Stomach (tissue), 9 donors: Measurements from ENCODE around the gene CIT. TPM values are rescaled to one million over a fixed set of nuclear protein-coding genes. Genes with fewer than 3 reads are reported as not detected.

Experiments
- DNase-seq, 2 donors: peaks; one replicate each; pipeline versions ENCODE4 v3.0.0 to v3.0.0-alpha.2; 2013 to 2019
- H3K27ac ChIP-seq, 5 donors: fragments of 200-600 bp in 4 of 5; sonication (generic) in 4 of 5; one replicate each; pipeline ENCODE4 v1.5.1; 2013 to 2019; ENCODE audit warnings: mild to moderate bottlenecking in 1 of 5, moderate library complexity in 1 of 5
- H3K27me3 ChIP-seq, 3 donors: fragments of 200-600 bp; sonication (generic); one replicate each; pipeline ENCODE4 v1.5.1; 2017 to 2019; ENCODE audit warnings: mixed run types in 1 of 3
- H3K36me3 ChIP-seq, 4 donors: fragments of 200-600 bp; sonication (generic); 1 replicate in 3 of 4; 2 replicates in 1 of 4; pipeline ENCODE4 v1.5.1; 2016 to 2019
- H3K4me1 ChIP-seq, 4 donors: fragments of 200-600 bp; sonication (generic); one replicate each; pipeline ENCODE4 v1.5.1; 2016 to 2019
- H3K4me3 ChIP-seq, 4 donors: fragments of 200-600 bp; sonication (generic) in 3 of 4; one replicate each; pipeline ENCODE4 v1.5.1; 2016 to 2019; ENCODE audit warnings: mild to moderate bottlenecking in 1 of 4
- H3K9me3 ChIP-seq, 4 donors: fragments of 200-600 bp; sonication (generic); one replicate each; pipeline ENCODE4 v1.5.1; 2016 to 2019
- CTCF ChIP-seq, 7 experiments: fragments of 450-650 bp in 4 of 7; fragments of 200-600 bp in 3 of 7; sonication (generic) in 3 of 7; IDR thresholded peaks; one replicate each; pipeline ENCODE4 v1.5.1; 2016 to 2019; ENCODE audit warnings: antibody characterized with exemption in 7 of 7, control low read depth in 2 of 7, mild to moderate bottlenecking in 1 of 7
- EP300 ChIP-seq: sonication (generic); formaldehyde crosslinking; IDR thresholded peaks from one replicate; pipeline ENCODE4 v1.6.1; 2017; ENCODE audit warnings: antibody characterized with exemption
- POLR2A ChIP-seq, 4 donors: fragments of 450-650 bp; IDR thresholded peaks; one replicate each; pipeline ENCODE4 v1.6.1; 2016; ENCODE audit warnings: antibody characterized with exemption in 4 of 4, control low read depth in 2 of 4, mild to moderate bottlenecking in 1 of 4, moderate library complexity in 1 of 4
- POLR2AphosphoS5 ChIP-seq, 3 donors: sonication (generic); formaldehyde crosslinking; IDR thresholded peaks; one replicate each; pipeline ENCODE4 v1.6.1; 2016; ENCODE audit warnings: antibody characterized with exemption in 3 of 3
- WGBS, 5 donors: extraction: QIAGEN DNeasy Blood & Tissue Kit in 3 of 5; methylation state at CpG; one replicate each; pipeline versions ENCODE4 v1.1.5 to v1.1.7; 2013 to 2018; 5-methylcytosine and 5-hydroxymethylcytosine counted together
- intact Hi-C: fragments of 100-400 bp; cut with DNase I; formaldehyde crosslinking; loops from one replicate; pipeline ENCODE4 v1.15.1; 2023; ENCODE audit warnings: low total_unique reads
- polyA plus RNA-seq, 3 donors: library from polyadenylated mRNA; stranded (reverse); fragments of 200-250 nt; gene quantifications; one replicate each; pipeline ENCODE4 v1.2.3, GENCODE V29; 2013
- total RNA-seq, 5 donors: library from RNA; depleted of rRNA; stranded (reverse); fragments of >200 nt; gene quantifications; one replicate each; pipeline versions ENCODE4 v1.1.0 to v1.2.3, GENCODE V29; 2014 to 2016
- donor health status: healthy with polysubstance abuse.
- donor health status: Bipolar disorder and iron deficiency.
- donor health status: healthy.

CIT gene
- total and polyA plus RNA-seq, 8 donors = 2.8 to 164 (median 21.0) TPM

- Histone ChIP-seq H3K9me3 (no peaks in the 10 kb centered on the region), H3K4me3 (no peak overlapping the region), H3K36me3 (no peaks in the 10 kb centered on the region), H3K4me1 (no peaks in the 10 kb centered on the region), H3K27me3 (no peaks in the 10 kb centered on the region), H3K27ac (no peak overlapping the region)
- WGBS, 5 donors = 85 to 92% (median 90%) methylated on average over 4 of the region's 4 CpGs
- no peak for TF ChIP-seq EP300
- no peak for TF ChIP-seq CTCF (IDR thresholded peaks at IDR 0.05)
- no peak for TF ChIP-seq POLR2AphosphoS5 (IDR thresholded peaks at IDR 0.05)
- no peak for TF ChIP-seq POLR2A (IDR thresholded peaks at IDR 0.05)
- intact Hi-C loops = no loop called here
- DNase-seq = no peak
These were observed 6.1 kb upstream of the CIT start for GRCh38 chr12:119883237-119883636.

GRCh38 chr12:119877639-119877948, 474 bp upstream of the CIT start:
- DNase-seq = no peak
- Histone ChIP-seq H3K4me1 (peaks cover 0 to 18% (median 12%) of the 10 kb centered on the region in 4 donors), H3K27ac (peak overlapping the region in 1 of 5 donors; percentile 59), H3K9me3 (no peaks in the 10 kb centered on the region), H3K4me3 (peak overlapping the region; percentile 68 to 87 (median 80)), H3K36me3 (no peaks in the 10 kb centered on the region), H3K27me3 (no peaks in the 10 kb centered on the region)
- TF ChIP-seq POLR2AphosphoS5 (IDR thresholded peaks at IDR 0.05) (no peak), POLR2A (IDR thresholded peaks at IDR 0.05) (no peak), EP300 (no peak), CTCF (IDR thresholded peaks at IDR 0.05) (no peak)
- 20 to 35% (median 33%) methylated on average over 4 of the region's 4 CpGs for WGBS, 5 donors
- intact Hi-C loops = no loop called here

GRCh38 chr12:119870457-119870856, 6.7 kb downstream of the CIT start:
- H3K36me3 ChIP-seq = peaks cover 0 to 11% (median 0%) of the 10 kb centered on the region in 4 donors
- no peaks in the 10 kb centered on the region for H3K27me3 ChIP-seq
- H3K4me1 ChIP-seq = no peaks in the 10 kb centered on the region
- no peak for DNase-seq
- no peak overlapping the region for H3K27ac ChIP-seq
- no peaks in the 10 kb centered on the region for H3K9me3 ChIP-seq
- H3K4me3 ChIP-seq = no peak overlapping the region
- intact Hi-C loops = no loop called here
- 81 to 91% (median 85%) methylated on average over 4 to 5 of the region's 5 CpGs for WGBS, 5 donors
- TF ChIP-seq CTCF (IDR thresholded peaks at IDR 0.05) (no peak), POLR2AphosphoS5 (IDR thresholded peaks at IDR 0.05) (no peak), EP300 (no peak)

- peak in 1 of 2 donors; percentile 14 for DNase-seq
- Histone ChIP-seq H3K4me3 (no peak overlapping the region), H3K4me1 (no peaks in the 10 kb centered on the region), H3K36me3 (peaks cover 0 to 11% (median 0%) of the 10 kb centered on the region in 4 donors), H3K9me3 (no peaks in the 10 kb centered on the region), H3K27me3 (no peaks in the 10 kb centered on the region), H3K27ac (no peak overlapping the region)
- intact Hi-C loops = no loop called here
- 76 to 94% (median 85%) methylated on average over 5 of the region's 5 CpGs for WGBS, 5 donors
- TF ChIP-seq EP300 (no peak), CTCF (IDR thresholded peaks at IDR 0.05) (no peak), POLR2A (IDR thresholded peaks at IDR 0.05) (no peak), POLR2AphosphoS5 (IDR thresholded peaks at IDR 0.05) (no peak)
These were observed 7.4 kb downstream of the CIT start for GRCh38 chr12:119869720-119870119.
